ENCODE results near the gene GDPD1.

GDPD1 gene

DNA sequence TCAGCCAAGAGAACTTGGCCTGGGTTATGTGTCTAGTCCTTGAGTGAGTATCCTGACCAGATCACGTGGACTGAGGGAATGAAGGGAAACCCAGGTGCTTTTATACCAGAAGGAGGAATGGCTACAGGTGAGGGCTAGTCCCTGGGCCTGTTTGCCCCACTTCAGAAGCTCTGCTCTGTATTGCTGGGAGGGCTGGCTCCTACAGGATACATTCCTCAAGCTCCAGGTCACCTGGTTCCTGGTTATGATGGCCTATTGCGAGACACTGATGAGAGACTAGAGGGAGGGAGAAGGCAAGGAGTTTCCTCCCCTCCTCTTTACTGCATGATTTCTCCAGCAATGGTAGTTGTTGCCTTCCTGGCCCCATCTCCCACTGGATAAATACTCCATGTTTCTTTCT, 29.5 kb upstream of the GDPD1 start:
- Histone ChIP-seq H3K9me2 (replicated peaks; ENCODE audit: insufficient read depth, low read length) (no peaks in the 10 kb centered on the region), H3K27ac (ENCODE audit: low read depth, low read length) (no peak overlapping the region), H3K79me2 (ENCODE audit: insufficient read depth, low read length) (no peaks in the 10 kb centered on the region), H3K4me2 (ENCODE audit: low read depth, low read length, poor library complexity, severe bottlenecking) (no peak overlapping the region), H3K27me3 (ENCODE audit: low read length) (no peaks in the 10 kb centered on the region), H3K9ac (ENCODE audit: low read length) (no peak overlapping the region), H3K4me3 (ENCODE audit: insufficient read depth, low read length, poor library complexity, severe bottlenecking) (no peak overlapping the region), H3F3A (ENCODE audit: insufficient read depth) (peaks cover 12% of the 10 kb centered on the region; the same call in 1 of the 2 replicates), H2AFZ (ENCODE audit: low read depth, low read length, severe bottlenecking) (no peak overlapping the region), H3K9me3 (ENCODE audit: insufficient read depth, low read length) (no peaks in the 10 kb centered on the region), H4K20me1 (ENCODE audit: low read depth, low read length) (no peaks in the 10 kb centered on the region), H3K36me3 (ENCODE audit: low read length) (peaks cover 34% of the 10 kb centered on the region)
- TF ChIP-seq EZH2phosphoT487 (conservative IDR thresholded peaks at IDR 0.05; ENCODE audit: low read length): no peak
- TF ChIP-seq, protein P1, sequence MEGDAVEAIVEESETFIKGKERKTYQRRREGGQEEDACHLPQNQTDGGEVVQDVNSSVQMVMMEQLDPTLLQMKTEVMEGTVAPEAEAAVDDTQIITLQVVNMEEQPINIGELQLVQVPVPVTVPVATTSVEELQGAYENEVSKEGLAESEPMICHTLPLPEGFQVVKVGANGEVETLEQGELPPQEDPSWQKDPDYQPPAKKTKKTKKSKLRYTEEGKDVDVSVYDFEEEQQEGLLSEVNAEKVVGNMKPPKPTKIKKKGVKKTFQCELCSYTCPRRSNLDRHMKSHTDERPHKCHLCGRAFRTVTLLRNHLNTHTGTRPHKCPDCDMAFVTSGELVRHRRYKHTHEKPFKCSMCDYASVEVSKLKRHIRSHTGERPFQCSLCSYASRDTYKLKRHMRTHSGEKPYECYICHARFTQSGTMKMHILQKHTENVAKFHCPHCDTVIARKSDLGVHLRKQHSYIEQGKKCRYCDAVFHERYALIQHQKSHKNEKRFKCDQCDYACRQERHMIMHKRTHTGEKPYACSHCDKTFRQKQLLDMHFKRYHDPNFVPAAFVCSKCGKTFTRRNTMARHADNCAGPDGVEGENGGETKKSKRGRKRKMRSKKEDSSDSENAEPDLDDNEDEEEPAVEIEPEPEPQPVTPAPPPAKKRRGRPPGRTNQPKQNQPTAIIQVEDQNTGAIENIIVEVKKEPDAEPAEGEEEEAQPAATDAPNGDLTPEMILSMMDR (IDR thresholded peaks at IDR 0.05; ENCODE audit: insufficient read depth, low read length, poor library complexity, severe bottlenecking): no peak

DNA sequence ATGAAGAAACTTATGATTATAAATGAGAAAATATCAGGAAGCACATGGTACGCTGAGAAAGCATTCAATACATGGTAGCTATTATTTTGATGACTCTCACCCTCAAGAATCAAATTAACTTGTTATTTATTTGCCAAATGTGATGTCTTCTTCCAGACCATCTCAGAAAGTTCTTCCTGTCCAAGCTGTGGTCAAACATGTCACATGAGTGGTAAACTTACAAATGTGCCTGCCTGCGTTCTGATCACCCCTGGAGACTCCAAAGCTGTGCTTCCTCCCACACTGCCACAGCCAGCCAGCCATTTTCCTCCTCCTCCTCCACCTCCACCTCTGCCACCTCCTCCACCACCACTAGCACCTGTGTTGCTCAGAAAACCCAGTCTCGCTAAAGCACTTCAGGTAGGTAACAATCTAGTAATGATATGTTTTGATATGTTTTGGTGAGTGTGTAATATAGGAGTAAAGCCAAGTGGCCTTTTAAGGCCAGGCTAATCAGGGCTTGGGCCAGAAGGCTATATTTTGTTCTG, 26.9 kb upstream of the GDPD1 start:
- Histone ChIP-seq H3K4me2 (ENCODE audit: low read depth, low read length, poor library complexity, severe bottlenecking) (no peak overlapping the region), H3K9ac (ENCODE audit: low read length) (no peak overlapping the region), H3F3A (ENCODE audit: insufficient read depth) (peaks cover 12% of the 10 kb centered on the region; the same call in 1 of the 2 replicates), H3K9me3 (ENCODE audit: insufficient read depth, low read length) (no peaks in the 10 kb centered on the region), H3K27ac (ENCODE audit: low read depth, low read length) (no peak overlapping the region), H2AFZ (ENCODE audit: low read depth, low read length, severe bottlenecking) (no peak overlapping the region), H3K79me2 (ENCODE audit: insufficient read depth, low read length) (no peaks in the 10 kb centered on the region), H3K36me3 (ENCODE audit: low read length) (peaks cover 30% of the 10 kb centered on the region), H3K27me3 (ENCODE audit: low read length) (no peaks in the 10 kb centered on the region), H3K9me2 (replicated peaks; ENCODE audit: insufficient read depth, low read length) (no peaks in the 10 kb centered on the region), H4K20me1 (ENCODE audit: low read depth, low read length) (no peaks in the 10 kb centered on the region), H3K4me3 (ENCODE audit: insufficient read depth, low read length, poor library complexity, severe bottlenecking) (no peak overlapping the region)
- TF ChIP-seq, protein P1 (IDR thresholded peaks at IDR 0.05; ENCODE audit: insufficient read depth, low read length, poor library complexity, severe bottlenecking): no peak
- TF ChIP-seq EZH2phosphoT487 (conservative IDR thresholded peaks at IDR 0.05; ENCODE audit: low read length): no peak

DNA sequence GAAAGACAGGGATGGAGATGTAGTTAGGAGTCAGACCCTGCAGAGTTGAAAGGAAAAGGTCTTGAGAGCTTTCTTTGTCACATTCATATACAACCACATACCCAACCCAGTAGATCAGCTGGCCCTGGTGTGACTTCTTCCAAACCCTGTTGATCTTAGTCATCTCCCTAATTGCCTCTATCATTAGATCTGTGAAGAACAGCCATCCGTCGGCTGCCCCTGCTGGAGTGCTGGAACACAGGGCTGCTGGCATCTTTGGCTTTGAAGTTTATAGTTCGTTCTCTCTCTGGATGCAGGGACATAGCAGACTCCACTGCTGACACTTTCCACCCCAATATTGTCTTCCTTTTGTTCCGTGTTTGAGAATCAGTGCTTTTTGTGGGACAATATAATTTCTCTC, 20.9 kb upstream of the GDPD1 start:
- no peaks in the 10 kb centered on the region for H3K9me3 ChIP-seq (ENCODE audit: insufficient read depth, low read length)

More for the DNA sequence above, 20.9 kb upstream of the GDPD1 start:
- no peak overlapping the region for H3K27ac ChIP-seq (ENCODE audit: low read depth, low read length)
- H4K20me1 ChIP-seq (ENCODE audit: low read depth, low read length): no peaks in the 10 kb centered on the region
- H3K4me2 ChIP-seq (ENCODE audit: low read depth, low read length, poor library complexity, severe bottlenecking): no peak overlapping the region
- H3K36me3 ChIP-seq (ENCODE audit: low read length): peaks cover 22% of the 10 kb centered on the region
- no peak overlapping the region for H3K9ac ChIP-seq (ENCODE audit: low read length)
- no peak overlapping the region for H2AFZ ChIP-seq (ENCODE audit: low read depth, low read length, severe bottlenecking)
- no peaks in the 10 kb centered on the region for H3K79me2 ChIP-seq (ENCODE audit: insufficient read depth, low read length)
- TF ChIP-seq EZH2phosphoT487 (conservative IDR thresholded peaks at IDR 0.05; ENCODE audit: low read length): no peak
- TF ChIP-seq, protein P1 (IDR thresholded peaks at IDR 0.05; ENCODE audit: insufficient read depth, low read length, poor library complexity, severe bottlenecking): no peak
- H3K9me2 ChIP-seq (replicated peaks; ENCODE audit: insufficient read depth, low read length): no peaks in the 10 kb centered on the region
- no peaks in the 10 kb centered on the region for H3K27me3 ChIP-seq (ENCODE audit: low read length)
- no peak overlapping the region for H3K4me3 ChIP-seq (ENCODE audit: insufficient read depth, low read length, poor library complexity, severe bottlenecking)
- H3F3A ChIP-seq (ENCODE audit: insufficient read depth): peaks cover 6% of the 10 kb centered on the region; the same call in 1 of the 2 replicates

Measured in SU-DHL-6 (cell line).